Neural cell (in vitro differentiated cells): ENCODE results near the gene GP5. TPM values are rescaled to one million over a fixed set of nuclear protein-coding genes. Genes with fewer than 3 reads are reported as not detected.

Experiments
- H2AFZ ChIP-seq: fragments of 200-600, 300-800 bp; sonication (generic), shearing (Covaris generic); 2 replicates; pipeline ENCODE4 v1.6.0; 2014; ENCODE audit warnings: low read depth, mild to moderate bottlenecking, antibody characterized with exemption, low read length, moderate library complexity
- H3F3A ChIP-seq: fragments of 200-600 bp; shearing (Covaris generic); 2 replicates; pipeline ENCODE4 v1.6.1; 2016; ENCODE audit warnings: mild to moderate bottlenecking, moderate library complexity, mixed read lengths, antibody characterized with exemption, low read length; ENCODE audit not compliant: insufficient read depth, poor library complexity, severe bottlenecking
- H3K27ac ChIP-seq: fragments of 200-600, 300-800 bp; sonication (generic), shearing (Covaris generic); 2 replicates; pipeline ENCODE4 v1.5.1; 2014; ENCODE audit warnings: mild to moderate bottlenecking, low read length, moderate library complexity
- H3K27me3 ChIP-seq: fragments of 300-800, 200-600 bp; sonication (generic), shearing (Covaris generic); 2 replicates; pipeline ENCODE4 v1.6.0; 2014; ENCODE audit warnings: mild to moderate bottlenecking, low read depth, low read length, moderate library complexity; ENCODE audit not compliant: insufficient read depth
- H3K36me3 ChIP-seq: fragments of 300-800, 200-600 bp; sonication (generic), shearing (Covaris generic); 2 replicates; pipeline ENCODE4 v1.5.1; 2014; ENCODE audit warnings: mild to moderate bottlenecking, antibody characterized with exemption, low read length, moderate library complexity; ENCODE audit not compliant: insufficient read depth
- H3K4me2 ChIP-seq: fragments of 300-800, 200-600 bp; sonication (generic), shearing (Covaris generic); 2 replicates; pipeline ENCODE4 v1.6.0; 2014; ENCODE audit warnings: mild to moderate bottlenecking, low read length
- H3K4me3 ChIP-seq: fragments of 300-800, 200-600 bp; sonication (generic), shearing (Covaris generic); 2 replicates; pipeline ENCODE4 v1.5.1; 2014; ENCODE audit warnings: mild to moderate bottlenecking, low read length, moderate library complexity
- H3K79me2 ChIP-seq: fragments of 200-600 bp; shearing (Covaris generic); replicated peaks from 2 replicates; pipeline ENCODE4 v1.6.0; 2014; ENCODE audit warnings: mild to moderate bottlenecking, low read length, moderate library complexity; ENCODE audit not compliant: insufficient read depth
- H3K9ac ChIP-seq: fragments of 300-800, 200-600 bp; sonication (generic), shearing (Covaris generic); 2 replicates; pipeline ENCODE4 v1.6.1; 2016; ENCODE audit warnings: mild to moderate bottlenecking, low read length, mixed read lengths
- H3K9me2 ChIP-seq: fragments of 200-600 bp; shearing (Covaris generic); 2 replicates; pipeline ENCODE4 v1.6.1; 2016; ENCODE audit warnings: mild to moderate bottlenecking, low read length, mixed read lengths; ENCODE audit not compliant: insufficient read depth
- H3K9me3 ChIP-seq: fragments of 200-600, 300-800 bp; sonication (generic), shearing (Covaris generic); 2 replicates; pipeline ENCODE4 v1.6.1; 2016; ENCODE audit warnings: mild to moderate bottlenecking, mixed run types, low read length, moderate library complexity, mixed read lengths
- H4K20me1 ChIP-seq: fragments of 200-600 bp; shearing (Covaris generic); 2 replicates; pipeline ENCODE4 v1.6.1; 2016; ENCODE audit warnings: mild to moderate bottlenecking, mixed run types; ENCODE audit not compliant: insufficient read depth
- EP300 ChIP-seq: fragments of 450-650 bp; conservative IDR thresholded peaks from 2 replicates; pipeline ENCODE4 v1.6.1; 2014; ENCODE audit warnings: antibody characterized with exemption, mild to moderate bottlenecking, moderate library complexity; ENCODE audit not compliant: poor library complexity, severe bottlenecking
- EZH2 ChIP-seq: fragments of 200-600, 300-800 bp; shearing (Covaris generic), sonication (generic); IDR thresholded peaks from 2 replicates; pipeline ENCODE4 v1.6.1; 2014; ENCODE audit warnings: antibody characterized with exemption, low read length, borderline replicate concordance, mild to moderate bottlenecking; ENCODE audit not compliant: insufficient read depth, poor library complexity, severe bottlenecking
- MXI1 ChIP-seq: fragments of 450-650 bp; conservative IDR thresholded peaks from 2 replicates; pipeline ENCODE4 v1.6.1; 2014; ENCODE audit warnings: antibody characterized with exemption, mild to moderate bottlenecking; ENCODE audit not compliant: poor library complexity, severe bottlenecking
- POLR2AphosphoS5 ChIP-seq: IDR thresholded peaks from 2 replicates; pipeline ENCODE4 v1.6.1; 2012
- RAD21 ChIP-seq: fragments of 450-650 bp; conservative IDR thresholded peaks from 2 replicates; pipeline ENCODE4 v1.6.1; 2014; ENCODE audit warnings: antibody characterized with exemption, mild to moderate bottlenecking, moderate library complexity
- REST ChIP-seq: IDR thresholded peaks from 2 replicates; pipeline ENCODE4 v1.6.1; 2012; ENCODE audit warnings: borderline replicate concordance
- SMC3 ChIP-seq: fragments of 450-650 bp; conservative IDR thresholded peaks from 2 replicates; pipeline ENCODE4 v1.6.1; 2014; ENCODE audit warnings: antibody characterized with exemption, mild to moderate bottlenecking, moderate library complexity; ENCODE audit not compliant: poor library complexity
- TAF1 ChIP-seq: IDR thresholded peaks from 2 replicates; pipeline ENCODE4 v1.6.1; 2012; ENCODE audit warnings: low read depth
- polyA plus RNA-seq: library from polyadenylated mRNA; depleted of rRNA; stranded (reverse); fragments of >200 nt; gene quantifications from 2 replicates; pipeline ENCODE4 v1.2.3, GENCODE V29; 2014
- TF ChIP-seq, protein P1 (sequence below): fragments of 450-650 bp; IDR thresholded peaks from 2 replicates; pipeline ENCODE4 v1.5.1; 2014; ENCODE audit warnings: antibody characterized with exemption, mild to moderate bottlenecking, moderate library complexity; ENCODE audit not compliant: poor library complexity, severe bottlenecking

The GP5 gene
- polyA plus RNA-seq, 1 donor from 2014 or later, result 0.14 TPM

DNA sequence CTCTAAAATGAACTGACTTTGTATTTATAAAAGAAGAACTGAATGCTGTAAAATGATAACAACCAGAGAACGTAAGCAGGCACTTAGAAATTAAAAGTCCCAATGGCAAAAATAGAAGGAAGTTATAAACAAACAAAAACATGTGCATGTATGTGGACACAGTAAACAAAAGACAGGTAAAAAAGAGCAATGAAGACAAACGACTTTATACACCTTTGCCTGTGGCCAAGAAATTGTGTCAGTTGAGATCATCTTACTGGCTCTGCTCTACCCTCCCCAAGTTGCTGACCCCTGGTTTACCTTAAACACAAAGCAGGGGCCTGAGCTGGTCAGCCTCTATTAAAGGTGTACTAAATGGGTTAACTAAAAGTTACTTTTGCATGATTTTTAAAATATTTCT is 41.7 kb upstream of the GP5 start:
- Histone ChIP-seq H3K27ac (no peak overlapping the region), H3K4me2 (no peak overlapping the region), H2AFZ (no peak overlapping the region), H3K9me2 (no peaks in the 10 kb centered on the region), H3F3A (no peaks in the 10 kb centered on the region), H3K79me2 (no peaks in the 10 kb centered on the region), H3K9me3 (no peaks in the 10 kb centered on the region), H3K36me3 (no peaks in the 10 kb centered on the region), H4K20me1 (no peaks in the 10 kb centered on the region), H3K4me3 (no peak overlapping the region), H3K27me3 (no peaks in the 10 kb centered on the region), H3K9ac (no peak overlapping the region)
- TF ChIP-seq RAD21 (no peak), POLR2AphosphoS5 (no peak), EZH2 (no peak), TAF1 (no peak), REST (no peak), MXI1 (no peak), SMC3 (no peak), EP300 (no peak)
- TF ChIP-seq, protein P1, sequence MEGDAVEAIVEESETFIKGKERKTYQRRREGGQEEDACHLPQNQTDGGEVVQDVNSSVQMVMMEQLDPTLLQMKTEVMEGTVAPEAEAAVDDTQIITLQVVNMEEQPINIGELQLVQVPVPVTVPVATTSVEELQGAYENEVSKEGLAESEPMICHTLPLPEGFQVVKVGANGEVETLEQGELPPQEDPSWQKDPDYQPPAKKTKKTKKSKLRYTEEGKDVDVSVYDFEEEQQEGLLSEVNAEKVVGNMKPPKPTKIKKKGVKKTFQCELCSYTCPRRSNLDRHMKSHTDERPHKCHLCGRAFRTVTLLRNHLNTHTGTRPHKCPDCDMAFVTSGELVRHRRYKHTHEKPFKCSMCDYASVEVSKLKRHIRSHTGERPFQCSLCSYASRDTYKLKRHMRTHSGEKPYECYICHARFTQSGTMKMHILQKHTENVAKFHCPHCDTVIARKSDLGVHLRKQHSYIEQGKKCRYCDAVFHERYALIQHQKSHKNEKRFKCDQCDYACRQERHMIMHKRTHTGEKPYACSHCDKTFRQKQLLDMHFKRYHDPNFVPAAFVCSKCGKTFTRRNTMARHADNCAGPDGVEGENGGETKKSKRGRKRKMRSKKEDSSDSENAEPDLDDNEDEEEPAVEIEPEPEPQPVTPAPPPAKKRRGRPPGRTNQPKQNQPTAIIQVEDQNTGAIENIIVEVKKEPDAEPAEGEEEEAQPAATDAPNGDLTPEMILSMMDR, result no peak

DNA sequence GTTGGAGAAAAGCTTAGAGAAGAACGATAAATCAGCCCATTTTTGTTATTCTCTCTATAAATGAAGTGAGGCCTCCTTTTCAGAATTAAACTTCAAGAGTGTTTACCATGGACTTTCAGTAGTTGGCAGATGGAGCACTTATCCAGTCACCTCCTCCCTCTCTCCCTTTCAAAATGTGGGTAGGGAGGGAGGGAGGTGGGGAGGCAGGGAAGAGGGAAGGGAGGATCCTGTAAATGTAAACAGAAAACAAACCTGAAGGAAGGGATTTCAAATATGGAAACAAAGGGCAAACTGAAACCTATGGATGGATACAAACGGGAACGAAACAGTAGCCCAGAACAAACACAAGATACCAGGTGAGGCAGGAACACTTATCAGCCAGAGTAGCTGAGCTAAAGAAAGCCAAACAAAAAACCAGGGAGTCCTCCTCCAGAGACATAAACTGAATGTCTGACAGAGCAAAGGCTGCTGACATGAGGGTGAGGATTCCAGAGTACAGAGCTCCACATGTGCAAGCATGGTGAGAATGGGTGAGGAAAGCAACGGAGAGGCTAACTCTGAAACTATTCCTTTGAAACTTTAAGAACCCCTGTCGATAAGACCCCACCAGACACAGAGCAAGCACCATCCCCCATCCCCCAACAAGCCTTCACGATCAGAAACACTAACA is 41.0 kb upstream of the GP5 start:
- Histone ChIP-seq H4K20me1 (no peaks in the 10 kb centered on the region), H3K36me3 (peaks cover 3% of the 10 kb centered on the region), H3K9ac (no peak overlapping the region), H3K4me2 (no peak overlapping the region), H3K4me3 (no peak overlapping the region), H3K9me2 (no peaks in the 10 kb centered on the region), H2AFZ (no peak overlapping the region), H3K27ac (no peak overlapping the region), H3F3A (no peaks in the 10 kb centered on the region), H3K27me3 (no peaks in the 10 kb centered on the region), H3K9me3 (no peaks in the 10 kb centered on the region), H3K79me2 (no peaks in the 10 kb centered on the region)
- TF ChIP-seq, protein P1, result no peak
- no peak for TF ChIP-seq RAD21
- no peak for TF ChIP-seq EP300
- no peak for TF ChIP-seq MXI1
- no peak for TF ChIP-seq TAF1
- no peak for TF ChIP-seq EZH2
- TF ChIP-seq POLR2AphosphoS5, result no peak
- no peak for TF ChIP-seq SMC3
- TF ChIP-seq REST, result no peak
